Measurements from ENCODE around the gene CCK.

Gene CCK

GRCh38 chr3:42264399-42265058, 1.5 kb downstream of the CCK start:
- Histone ChIP-seq H2AK5ac (ENCODE audit: low read length, severe bottlenecking) (no peak overlapping the region), H3K9ac (ENCODE audit: low read length) (peak overlapping the region; percentile 36), H3K4ac (ENCODE audit: low read depth in 1 of 2, low read length in 2 of 2) (no peak overlapping the region)

GRCh38 chr3:42263354-42264346, 2.3 kb downstream of the CCK start:
- H3K14ac ChIP-seq (ENCODE audit: low read length in 2 of 2) = peak overlapping the region in 1 of 2 experiments; percentile 3

More at GRCh38 chr3:42264399-42265058, 1.5 kb downstream of the CCK start:
- no peak overlapping the region for H3K14ac ChIP-seq (ENCODE audit: low read length in 2 of 2)
- no peak overlapping the region for H4K8ac ChIP-seq (ENCODE audit: low read length)
- 58% methylated on average over 37 of the region's 37 CpGs for WGBS
- H4K91ac ChIP-seq (ENCODE audit: low read length) = no peak overlapping the region
- no peak overlapping the region for H3K27ac ChIP-seq (ENCODE audit: low read length, poor library complexity, severe bottlenecking)
- peaks cover 50 to 57% of the 10 kb centered on the region in 2 experiments for H3K27me3 ChIP-seq (ENCODE audit: control insufficient read depth in 1 of 2, insufficient read depth in 1 of 2, low read length in 2 of 2)
- no peak for DNase-seq
- no peaks in the 10 kb centered on the region for H3K79me1 ChIP-seq (replicated peaks; ENCODE audit: low read length, poor library complexity, severe bottlenecking)
- no peak overlapping the region for H3K18ac ChIP-seq (ENCODE audit: low read depth in 1 of 2, low read length in 2 of 2)
- H2BK15ac ChIP-seq (ENCODE audit: low read depth, poor library complexity, severe bottlenecking) = no peak overlapping the region
- H2BK120ac ChIP-seq (ENCODE audit: low read depth, low read length) = no peak overlapping the region
- H3K9me3 ChIP-seq (ENCODE audit: control insufficient read depth, low read length) = no peaks in the 10 kb centered on the region
- H3K4me3 ChIP-seq (ENCODE audit: insufficient read depth in 1 of 2, low read depth in 1 of 2, low read length in 2 of 2) = peak overlapping the region in 1 of 2 experiments; percentile 69
- H3K4me1 ChIP-seq (ENCODE audit: control insufficient read depth, insufficient read depth, low read depth, low read length) = peaks cover 6% of the 10 kb centered on the region
- no peak overlapping the region for H2BK12ac ChIP-seq (ENCODE audit: low read length in 2 of 2)
- H3K23ac ChIP-seq (ENCODE audit: low read length in 2 of 2) = no peak overlapping the region
- H3K4me2 ChIP-seq (ENCODE audit: low read length, poor library complexity, severe bottlenecking) = no peak overlapping the region
- no peak overlapping the region for H2AFZ ChIP-seq (ENCODE audit: low read depth, low read length)
- H3K36me3 ChIP-seq (ENCODE audit: control insufficient read depth in 1 of 2, insufficient read depth in 2 of 2, low read depth in 1 of 2, low read length in 2 of 2) = no peaks in the 10 kb centered on the region
- H2BK5ac ChIP-seq (ENCODE audit: low read depth, low read length, poor library complexity, severe bottlenecking) = no peak overlapping the region

GRCh38 chr3:42262525-42262924, 3.5 kb downstream of the CCK start:
- WGBS = 67% methylated on average over 2 of the region's 2 CpGs
- no peak overlapping the region for H4K91ac ChIP-seq (ENCODE audit: low read length)
- H2BK15ac ChIP-seq (ENCODE audit: low read depth, poor library complexity, severe bottlenecking) = no peak overlapping the region
- H3K14ac ChIP-seq (ENCODE audit: low read length in 2 of 2) = no peak overlapping the region
- H3K23ac ChIP-seq (ENCODE audit: low read length in 2 of 2) = no peak overlapping the region
- no peak overlapping the region for H2BK12ac ChIP-seq (ENCODE audit: low read length in 2 of 2)
- no peaks in the 10 kb centered on the region for H3K9me3 ChIP-seq (ENCODE audit: control insufficient read depth, low read length)
- H3K27me3 ChIP-seq (ENCODE audit: control insufficient read depth in 1 of 2, insufficient read depth in 1 of 2, low read length in 2 of 2) = peaks cover 35 to 37% of the 10 kb centered on the region in 2 experiments
- H3K79me1 ChIP-seq (replicated peaks; ENCODE audit: low read length, poor library complexity, severe bottlenecking) = no peaks in the 10 kb centered on the region
- no peak overlapping the region for H2AK5ac ChIP-seq (ENCODE audit: low read length, severe bottlenecking)
- H2AFZ ChIP-seq (ENCODE audit: low read depth, low read length) = no peak overlapping the region
- no peak overlapping the region for H3K4me2 ChIP-seq (ENCODE audit: low read length, poor library complexity, severe bottlenecking)
- H2BK120ac ChIP-seq (ENCODE audit: low read depth, low read length) = no peak overlapping the region
- H3K18ac ChIP-seq (ENCODE audit: low read depth in 1 of 2, low read length in 2 of 2) = no peak overlapping the region
- no peak overlapping the region for H3K9ac ChIP-seq (ENCODE audit: low read length)
- H3K4me1 ChIP-seq (ENCODE audit: control insufficient read depth, insufficient read depth, low read depth, low read length) = peaks cover 6% of the 10 kb centered on the region
- H3K36me3 ChIP-seq (ENCODE audit: control insufficient read depth in 1 of 2, insufficient read depth in 2 of 2, low read depth in 1 of 2, low read length in 2 of 2) = no peaks in the 10 kb centered on the region
- H4K8ac ChIP-seq (ENCODE audit: low read length) = no peak overlapping the region
- no peak overlapping the region for H3K4me3 ChIP-seq (ENCODE audit: insufficient read depth in 1 of 2, low read depth in 1 of 2, low read length in 2 of 2)
- no peak overlapping the region for H3K27ac ChIP-seq (ENCODE audit: low read length, poor library complexity, severe bottlenecking)
- no peak overlapping the region for H3K4ac ChIP-seq (ENCODE audit: low read depth in 1 of 2, low read length in 2 of 2)
- no peak for DNase-seq
- no peak overlapping the region for H2BK5ac ChIP-seq (ENCODE audit: low read depth, low read length, poor library complexity, severe bottlenecking)

More at GRCh38 chr3:42263354-42264346, 2.3 kb downstream of the CCK start:
- H3K4me2 ChIP-seq (ENCODE audit: low read length, poor library complexity, severe bottlenecking) = peak overlapping the region; percentile 2
- no peaks in the 10 kb centered on the region for H3K36me3 ChIP-seq (ENCODE audit: control insufficient read depth in 1 of 2, insufficient read depth in 2 of 2, low read depth in 1 of 2, low read length in 2 of 2)
- H3K18ac ChIP-seq (ENCODE audit: low read depth in 1 of 2, low read length in 2 of 2) = no peak overlapping the region
- no peak overlapping the region for H2AFZ ChIP-seq (ENCODE audit: low read depth, low read length)
- H3K4me1 ChIP-seq (ENCODE audit: control insufficient read depth, insufficient read depth, low read depth, low read length) = peaks cover 6% of the 10 kb centered on the region
- H2BK12ac ChIP-seq (ENCODE audit: low read length in 2 of 2) = no peak overlapping the region
- no peak overlapping the region for H2BK5ac ChIP-seq (ENCODE audit: low read depth, low read length, poor library complexity, severe bottlenecking)
- H2AK5ac ChIP-seq (ENCODE audit: low read length, severe bottlenecking) = no peak overlapping the region
- DNase-seq = no peak
- WGBS = 20% methylated on average over 50 of the region's 56 CpGs
- H3K9me3 ChIP-seq (ENCODE audit: control insufficient read depth, low read length) = no peaks in the 10 kb centered on the region
- no peak overlapping the region for H3K27ac ChIP-seq (ENCODE audit: low read length, poor library complexity, severe bottlenecking)
- peak overlapping the region; percentile 18 for H3K9ac ChIP-seq (ENCODE audit: low read length)
- H3K23ac ChIP-seq (ENCODE audit: low read length in 2 of 2) = no peak overlapping the region
- H3K27me3 ChIP-seq (ENCODE audit: control insufficient read depth in 1 of 2, insufficient read depth in 1 of 2, low read length in 2 of 2) = peaks cover 44 to 48% of the 10 kb centered on the region in 2 experiments
- peak overlapping the region in 1 of 2 experiments; percentile 69 for H3K4me3 ChIP-seq (ENCODE audit: insufficient read depth in 1 of 2, low read depth in 1 of 2, low read length in 2 of 2)
- no peak overlapping the region for H3K4ac ChIP-seq (ENCODE audit: low read depth in 1 of 2, low read length in 2 of 2)
- H4K8ac ChIP-seq (ENCODE audit: low read length) = no peak overlapping the region
- no peak overlapping the region for H2BK120ac ChIP-seq (ENCODE audit: low read depth, low read length)
- no peaks in the 10 kb centered on the region for H3K79me1 ChIP-seq (replicated peaks; ENCODE audit: low read length, poor library complexity, severe bottlenecking)
- no peak overlapping the region for H4K91ac ChIP-seq (ENCODE audit: low read length)
- H2BK15ac ChIP-seq (ENCODE audit: low read depth, poor library complexity, severe bottlenecking) = no peak overlapping the region

- H4K91ac ChIP-seq (ENCODE audit: low read length) = no peak overlapping the region
- H3K4me3 ChIP-seq (ENCODE audit: insufficient read depth in 1 of 2, low read depth in 1 of 2, low read length in 2 of 2) = no peak overlapping the region
- H3K18ac ChIP-seq (ENCODE audit: low read depth in 1 of 2, low read length in 2 of 2) = no peak overlapping the region
- no peak overlapping the region for H3K4ac ChIP-seq (ENCODE audit: low read depth in 1 of 2, low read length in 2 of 2)
- no peak overlapping the region for H2AFZ ChIP-seq (ENCODE audit: low read depth, low read length)
- peaks cover 5 to 18% of the 10 kb centered on the region in 2 experiments for H3K27me3 ChIP-seq (ENCODE audit: control insufficient read depth in 1 of 2, insufficient read depth in 1 of 2, low read length in 2 of 2)
- H3K14ac ChIP-seq (ENCODE audit: low read length in 2 of 2) = no peak overlapping the region
- H3K23ac ChIP-seq (ENCODE audit: low read length in 2 of 2) = no peak overlapping the region
- H2BK5ac ChIP-seq (ENCODE audit: low read depth, low read length, poor library complexity, severe bottlenecking) = no peak overlapping the region
- H3K9me3 ChIP-seq (ENCODE audit: control insufficient read depth, low read length) = no peaks in the 10 kb centered on the region
- no peak overlapping the region for H3K27ac ChIP-seq (ENCODE audit: low read length, poor library complexity, severe bottlenecking)
- no peak overlapping the region for H2BK120ac ChIP-seq (ENCODE audit: low read depth, low read length)
- H2BK15ac ChIP-seq (ENCODE audit: low read depth, poor library complexity, severe bottlenecking) = no peak overlapping the region
- H3K9ac ChIP-seq (ENCODE audit: low read length) = no peak overlapping the region
- peaks cover 5% of the 10 kb centered on the region for H3K4me1 ChIP-seq (ENCODE audit: control insufficient read depth, insufficient read depth, low read depth, low read length)
- H2AK5ac ChIP-seq (ENCODE audit: low read length, severe bottlenecking) = no peak overlapping the region
- H2BK12ac ChIP-seq (ENCODE audit: low read length in 2 of 2) = no peak overlapping the region
- 79% methylated on average over 7 of the region's 7 CpGs for WGBS
- DNase-seq = no peak
- no peaks in the 10 kb centered on the region for H3K36me3 ChIP-seq (ENCODE audit: control insufficient read depth in 1 of 2, insufficient read depth in 2 of 2, low read depth in 1 of 2, low read length in 2 of 2)
- no peaks in the 10 kb centered on the region for H3K79me1 ChIP-seq (replicated peaks; ENCODE audit: low read length, poor library complexity, severe bottlenecking)
- no peak overlapping the region for H3K4me2 ChIP-seq (ENCODE audit: low read length, poor library complexity, severe bottlenecking)
- no peak overlapping the region for H4K8ac ChIP-seq (ENCODE audit: low read length)
Observed at GRCh38 chr3:42257007-42257406, 9.0 kb downstream of the CCK start.
